ENCODE measurements around the gene MASTL. TPM values are rescaled to one million over a fixed set of nuclear protein-coding genes. Genes with fewer than 3 reads are reported as not detected.

MASTL gene
- total RNA-seq, 1 donor from 2014 or later = 1.6 TPM

DNA sequence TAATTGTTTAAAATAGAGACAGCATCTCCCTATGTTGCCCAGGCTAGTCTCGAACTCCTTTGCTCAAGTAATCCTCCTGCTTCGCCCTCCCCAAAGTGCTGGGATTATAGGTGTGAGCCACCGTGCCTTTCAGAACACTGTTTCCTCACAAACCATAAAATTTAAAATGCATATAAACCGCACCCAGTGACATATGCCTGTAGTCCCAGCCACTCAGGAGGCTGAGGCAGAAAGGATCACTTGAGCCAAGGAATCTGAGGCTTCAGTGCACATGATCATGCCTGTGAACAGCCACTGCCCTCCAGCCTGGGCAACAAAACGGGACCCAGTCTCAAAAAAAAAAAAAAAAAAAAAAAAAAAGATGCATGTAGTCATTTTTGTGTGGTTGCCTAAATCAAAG is 48.7 kb downstream of the MASTL start:
- ATAC-seq (ENCODE audit: poor library complexity) (no peak), DNase-seq (no peak)
- intact Hi-C loops (cut with DNase I) = no loop called here

- no peak for DNase-seq
- intact Hi-C loops (cut with DNase I) = no loop called here
- ATAC-seq (ENCODE audit: poor library complexity) = no peak
Observed at GRCh38 chr10:27207350-27207749, 52.2 kb downstream of the MASTL start.

DNA sequence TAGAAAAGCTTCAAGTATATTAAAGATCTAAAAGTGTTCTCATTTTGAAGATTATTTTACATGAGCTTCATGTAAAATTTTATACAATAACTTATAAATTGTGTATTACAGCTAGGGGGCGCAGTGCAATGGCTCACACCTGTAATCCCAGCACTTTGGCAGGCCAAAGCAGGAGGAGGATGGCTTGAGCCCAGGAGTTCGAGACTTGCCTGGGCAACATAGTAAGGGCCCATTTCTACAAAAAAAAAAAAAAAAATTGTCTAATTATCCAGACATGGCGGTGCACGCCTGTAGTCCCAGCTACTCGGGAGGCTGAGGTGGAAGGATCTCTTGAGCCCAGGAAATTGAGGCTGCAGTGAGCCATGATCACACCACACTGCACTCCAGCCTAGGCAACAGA is 68.8 kb downstream of the MASTL start:
- no peak for DNase-seq
- intact Hi-C loops (cut with DNase I) = no loop called here
- no peak for ATAC-seq (ENCODE audit: poor library complexity)

DNA sequence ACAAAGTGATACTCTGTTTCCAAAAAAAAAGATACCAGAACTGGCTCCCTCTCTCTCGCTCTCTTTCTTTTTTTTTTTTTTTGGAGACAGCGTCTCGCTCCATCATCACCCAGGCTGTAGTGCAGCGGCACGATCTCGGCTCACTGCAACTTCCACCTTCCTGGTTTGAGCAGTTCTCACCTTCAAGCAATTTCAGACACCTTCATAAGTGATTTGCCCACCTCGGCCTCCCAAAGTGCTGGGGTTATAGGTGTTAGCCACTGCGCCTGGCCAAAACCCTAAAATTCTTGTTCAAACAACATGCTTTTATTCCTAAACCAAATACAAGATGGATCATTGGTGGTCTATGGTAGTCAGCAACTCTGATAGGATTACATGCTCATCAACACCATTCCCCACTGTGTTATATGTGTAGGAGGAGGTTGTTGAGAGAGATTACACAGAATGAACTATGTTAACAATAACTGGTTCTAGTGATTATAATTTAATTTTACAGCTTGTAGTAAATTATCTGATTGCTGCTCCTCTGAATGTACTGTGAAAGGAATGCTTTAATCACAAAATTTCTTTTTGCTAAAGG is 69.9 kb downstream of the MASTL start:
- intact Hi-C loops (cut with DNase I) = no loop called here
- ATAC-seq (ENCODE audit: poor library complexity) = peak; percentile 30
- DNase-seq = no peak

GRCh38 chr10:27225642-27226257 is 70.6 kb downstream of the MASTL start:
- no peak for DNase-seq
- intact Hi-C loops (cut with DNase I) = no loop called here
- no peak for ATAC-seq (ENCODE audit: poor library complexity)

DNA sequence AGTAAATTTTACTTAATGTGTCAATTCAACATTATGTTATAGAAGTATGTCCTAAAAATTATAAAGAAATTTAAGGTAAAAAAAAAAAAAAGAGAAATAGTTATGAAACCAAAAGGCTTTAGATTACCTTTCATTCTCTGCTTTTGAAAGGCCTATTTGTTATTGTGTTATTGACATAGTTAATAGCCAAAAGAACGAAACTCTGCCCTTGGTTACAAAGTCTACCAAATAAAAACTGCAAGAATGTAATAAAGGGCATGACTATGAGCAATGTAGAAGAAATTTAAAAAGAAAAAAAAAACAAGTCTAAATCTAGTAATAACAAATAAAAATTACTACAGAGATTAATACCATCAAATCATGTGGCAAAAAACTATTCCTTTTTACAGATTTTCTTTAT is 74.9 kb downstream of the MASTL start:
- DNase-seq = no peak
- intact Hi-C loops (cut with DNase I) = no loop called here
- ATAC-seq (ENCODE audit: poor library complexity) = no peak

GRCh38 chr10:27235706-27236105 is 80.6 kb downstream of the MASTL start:
- ATAC-seq (ENCODE audit: poor library complexity) = no peak
- intact Hi-C loops (cut with DNase I) = no loop called here
- no peak for DNase-seq

Other genes with a start within 250 kb of the MASTL start
- gene ANKRD26, start 54.9 kb upstream of the MASTL start, total RNA-seq = 10.5 TPM
- gene YME1L1, start 968 bp upstream of the MASTL start, total RNA-seq = 89.5 TPM
- gene ACBD5, start 85.4 kb downstream of the MASTL start, total RNA-seq = 77.2 TPM

All from Right ventricle myocardium superior (tissue), 1 donor.